Epithelial cell of proximal tubule (primary cell): ENCODE results near the gene LITAFD. TPM values are rescaled to one million over a fixed set of nuclear protein-coding genes. Genes with fewer than 3 reads are reported as not detected.

Experiments used
- DNase-seq: peaks from one replicate; pipeline ENCODE4 v3.0.0-alpha.2; 2011; ENCODE audit warnings: low read depth
- H3K4me3 ChIP-seq: 2 replicates; pipeline ENCODE4 v1.5.1; 2011; ENCODE audit warnings: low read depth, mild to moderate bottlenecking, low read length
- total RNA-seq: library from RNA; depleted of rRNA; stranded (reverse); fragments of >200 nt; gene quantifications from 2 replicates; pipeline ENCODE4 v1.2.3, GENCODE V29; 2015
- TF ChIP-seq, protein P1 (sequence below): conservative IDR thresholded peaks from 2 replicates; pipeline ENCODE4 v1.5.1; 2012; ENCODE audit warnings: low read depth, mild to moderate bottlenecking, low read length

LITAFD gene
- total RNA-seq, 1 donor from 2014 or later: not detected

DNA sequence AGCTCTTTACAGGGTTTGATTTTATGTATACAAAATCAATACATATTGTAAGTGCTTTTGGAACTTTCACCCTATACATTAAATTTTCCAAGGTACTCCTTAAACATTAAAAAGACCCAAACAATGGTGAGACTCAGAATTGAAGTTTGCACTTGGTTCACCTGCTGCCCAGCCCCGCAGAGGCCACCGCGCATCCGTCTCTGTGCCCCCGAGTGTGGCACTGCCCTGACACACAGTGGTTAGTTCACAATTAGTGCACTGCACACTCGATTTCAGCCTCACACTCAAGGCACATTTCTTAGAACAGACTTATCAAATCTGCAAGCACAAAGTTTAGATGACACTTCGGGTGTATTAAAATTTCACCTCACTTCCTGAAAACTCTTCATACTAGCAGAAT lies 43.3 kb downstream of the LITAFD start:
- no peak overlapping the region for H3K4me3 ChIP-seq
- TF ChIP-seq, protein P1, sequence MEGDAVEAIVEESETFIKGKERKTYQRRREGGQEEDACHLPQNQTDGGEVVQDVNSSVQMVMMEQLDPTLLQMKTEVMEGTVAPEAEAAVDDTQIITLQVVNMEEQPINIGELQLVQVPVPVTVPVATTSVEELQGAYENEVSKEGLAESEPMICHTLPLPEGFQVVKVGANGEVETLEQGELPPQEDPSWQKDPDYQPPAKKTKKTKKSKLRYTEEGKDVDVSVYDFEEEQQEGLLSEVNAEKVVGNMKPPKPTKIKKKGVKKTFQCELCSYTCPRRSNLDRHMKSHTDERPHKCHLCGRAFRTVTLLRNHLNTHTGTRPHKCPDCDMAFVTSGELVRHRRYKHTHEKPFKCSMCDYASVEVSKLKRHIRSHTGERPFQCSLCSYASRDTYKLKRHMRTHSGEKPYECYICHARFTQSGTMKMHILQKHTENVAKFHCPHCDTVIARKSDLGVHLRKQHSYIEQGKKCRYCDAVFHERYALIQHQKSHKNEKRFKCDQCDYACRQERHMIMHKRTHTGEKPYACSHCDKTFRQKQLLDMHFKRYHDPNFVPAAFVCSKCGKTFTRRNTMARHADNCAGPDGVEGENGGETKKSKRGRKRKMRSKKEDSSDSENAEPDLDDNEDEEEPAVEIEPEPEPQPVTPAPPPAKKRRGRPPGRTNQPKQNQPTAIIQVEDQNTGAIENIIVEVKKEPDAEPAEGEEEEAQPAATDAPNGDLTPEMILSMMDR: no peak
- no peak for DNase-seq

DNA sequence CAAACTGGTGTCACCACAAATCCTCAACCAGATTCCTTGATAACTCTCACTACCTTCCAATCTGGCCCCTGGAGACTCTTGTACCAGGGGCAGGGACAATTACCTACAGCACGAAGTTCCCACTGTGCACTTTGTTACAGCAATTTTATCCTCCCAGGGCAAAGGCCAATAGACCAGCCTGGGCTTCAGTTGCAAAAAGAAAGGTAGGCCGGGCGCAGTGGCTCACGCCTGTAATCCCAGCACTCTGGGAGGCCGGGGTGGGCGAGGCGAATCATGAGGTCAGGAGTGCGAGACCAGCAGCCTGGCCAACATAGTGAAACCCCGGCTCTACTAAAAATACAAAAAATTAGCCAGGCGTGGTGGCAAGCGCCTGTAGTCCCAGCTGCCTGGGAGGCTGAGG lies 44.7 kb downstream of the LITAFD start:
- H3K4me3 ChIP-seq: no peak overlapping the region
- no peak for DNase-seq
- TF ChIP-seq, protein P1: no peak

DNA sequence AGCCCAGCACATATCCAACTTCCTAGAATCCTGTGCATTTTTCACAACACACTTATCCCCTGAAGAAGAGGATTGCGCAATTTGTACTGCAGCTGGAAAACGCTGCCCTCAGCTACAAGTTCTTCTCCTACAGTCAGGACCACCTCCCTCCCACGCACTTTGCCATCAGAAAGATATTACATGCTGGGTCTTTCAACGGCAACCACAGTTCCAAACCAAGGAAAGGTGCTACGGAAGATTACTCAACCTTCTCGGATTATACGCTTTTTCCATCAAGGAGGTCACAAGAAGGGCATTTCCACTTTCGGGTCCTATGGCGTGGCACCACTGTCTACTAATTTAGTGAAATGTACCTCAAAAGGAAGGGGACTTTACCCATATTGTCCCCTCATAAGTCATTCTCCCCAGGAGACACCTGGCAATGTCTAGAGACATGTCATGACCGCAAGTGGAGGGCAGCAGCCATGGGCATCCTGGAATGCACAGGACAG lies 46.4 kb downstream of the LITAFD start:
- DNase-seq: no peak
- TF ChIP-seq, protein P1: no peak
- no peak overlapping the region for H3K4me3 ChIP-seq

DNA sequence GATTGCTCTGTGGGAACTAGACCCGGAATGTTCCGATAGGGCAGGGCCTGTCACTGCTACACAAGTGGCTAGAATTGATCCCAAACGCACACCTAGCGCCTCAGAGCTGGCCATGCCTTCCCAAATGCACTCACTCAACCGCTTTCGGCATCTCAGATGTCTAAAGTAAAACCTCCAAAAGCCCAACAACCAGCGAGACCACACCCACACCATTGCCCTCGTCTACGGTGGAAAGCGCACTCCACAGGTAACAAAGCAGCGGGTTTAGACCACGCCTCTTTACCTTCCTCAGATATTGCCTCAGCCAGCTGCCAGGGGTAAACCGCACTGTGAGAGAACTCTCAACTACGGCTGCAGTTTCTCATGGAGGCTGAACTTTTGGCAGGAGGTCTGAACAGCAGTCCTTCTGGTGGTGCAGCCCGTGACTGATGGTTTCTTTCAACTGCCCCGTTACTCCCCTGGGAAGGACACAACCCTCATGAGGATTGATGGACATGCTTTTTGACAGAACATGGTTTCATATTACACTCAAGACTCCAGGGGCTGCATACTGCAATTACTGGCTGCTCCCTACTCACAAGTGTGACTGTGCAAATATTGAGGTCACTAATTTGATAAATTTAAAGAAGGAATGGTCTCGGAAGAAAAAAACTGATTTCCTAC lies 47.1 kb downstream of the LITAFD start:
- DNase-seq: no peak

DNA sequence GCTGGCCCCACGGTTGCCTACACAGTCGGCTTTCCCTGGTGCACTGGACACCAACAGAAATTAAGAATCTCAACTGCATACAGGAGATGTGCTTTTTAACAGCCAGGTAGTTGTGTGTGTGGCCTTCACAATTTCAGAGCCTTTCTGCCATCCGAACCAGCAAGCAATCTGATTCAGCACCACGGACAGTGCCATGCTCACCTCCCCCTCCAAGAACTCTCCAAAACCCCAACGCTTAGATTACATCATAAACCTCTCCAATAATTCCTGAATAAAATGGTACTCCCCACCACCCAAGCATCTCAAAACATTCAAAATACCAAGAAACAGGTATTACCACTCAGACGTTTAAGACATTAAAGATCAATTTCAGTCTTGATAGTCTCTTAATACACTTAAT lies 49.7 kb downstream of the LITAFD start:
- no peak for DNase-seq
- no peak overlapping the region for H3K4me3 ChIP-seq
- TF ChIP-seq, protein P1: no peak

More for the DNA sequence above, 47.1 kb downstream of the LITAFD start:
- TF ChIP-seq, protein P1: no peak
- no peak overlapping the region for H3K4me3 ChIP-seq

DNA sequence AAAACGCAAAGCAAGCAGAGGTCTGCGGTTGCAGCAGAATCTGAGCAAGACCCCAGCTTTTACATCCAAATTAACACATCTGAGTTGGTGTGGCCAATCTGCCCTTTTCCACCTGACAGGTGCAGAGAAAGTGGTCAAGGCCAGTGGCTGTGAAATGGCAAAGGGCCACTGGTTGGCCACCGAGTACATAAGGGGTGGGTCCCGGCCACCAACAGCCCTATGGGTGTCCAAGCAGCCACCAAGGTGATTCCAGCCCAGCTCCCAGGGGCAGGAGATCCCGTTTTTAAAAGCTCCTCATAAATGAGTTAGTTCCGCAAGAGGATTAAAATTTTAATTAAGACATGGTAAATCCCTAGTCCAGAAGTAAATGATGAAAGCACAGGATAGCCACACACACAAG lies 52.5 kb downstream of the LITAFD start:
- TF ChIP-seq, protein P1: no peak
- DNase-seq: no peak
- H3K4me3 ChIP-seq: no peak overlapping the region

Other genes starting within 250 kb of the LITAFD start
- 1.6 and 3.9 TPM in 2 replicates for gene ABAT, start 207.7 kb upstream of the LITAFD start, total RNA-seq
- 9.1 and 12.6 TPM in 2 replicates for gene TMEM186, start 84.7 kb upstream of the LITAFD start, total RNA-seq
- 28.6 and 44.2 TPM in 2 replicates for gene PMM2, start 84.5 kb upstream of the LITAFD start, total RNA-seq
- 209 and 237 TPM in 2 replicates for gene CARHSP1, start 13.3 kb upstream of the LITAFD start, total RNA-seq
- 58.6 and 91.4 TPM in 2 replicates for gene USP7, start 81.6 kb downstream of the LITAFD start, total RNA-seq
- 39.3 and 41.7 TPM in 2 replicates for gene HAPSTR1, start 209.3 kb downstream of the LITAFD start, total RNA-seq